ENCODE measurements around the gene HIP1R. TPM values are rescaled to one million over a fixed set of nuclear protein-coding genes. Genes with fewer than 3 reads are reported as not detected.
A peak's percentile ranks its signal among the peaks of the same experiment; 100 is the strongest.

Gene HIP1R
- total and polyA plus RNA-seq, 2 of the 4 experiments (the other 2 are of a cell fraction) = 13.8 to 18.5 TPM

DNA sequence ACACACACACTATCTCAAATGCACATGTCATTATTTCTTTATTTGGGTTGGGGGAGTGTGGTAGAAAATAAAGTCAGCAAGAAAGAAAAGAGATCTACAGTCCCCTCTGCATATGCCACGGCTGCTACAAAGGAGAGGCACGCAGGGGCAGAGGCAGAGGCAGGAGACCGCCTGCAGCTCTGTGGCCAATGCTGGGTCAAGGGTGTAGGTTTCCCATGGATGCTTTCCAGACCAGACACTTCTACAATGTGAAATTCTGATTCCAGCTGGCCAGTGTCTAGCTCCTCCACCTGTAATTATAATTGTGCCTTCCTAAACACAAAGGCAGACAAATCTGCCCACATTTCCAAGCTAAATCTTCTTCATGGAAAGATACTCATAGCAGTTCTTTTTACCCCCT, 41.5 kb downstream of the HIP1R start:
- H2AK5ac ChIP-seq (ENCODE audit: low read depth, low read length) = no peak overlapping the region
- WGBS, 2 experiments (ENCODE audit: extremely low coverage in 2 of 2, insufficient read length in 1 of 2) = no CpG with 5 or more reads among the region's 3 CpGs
- ChIA-PET POLR2A (ENCODE audit: unreplicated experiment) (no interaction called here), CTCF (no interaction called here)
- no peak overlapping the region for H4K8ac ChIP-seq (ENCODE audit: low read depth in 2 of 2, low read length in 2 of 2)
- no peak overlapping the region for H4K91ac ChIP-seq (ENCODE audit: insufficient read depth, low read depth, low read length)
- H3K27ac ChIP-seq (ENCODE audit: insufficient read depth, low read length) = no peak overlapping the region
- H3K9me1 ChIP-seq (ENCODE audit: insufficient read depth, low read length) = peaks cover 28% of the 10 kb centered on the region
- no peak overlapping the region for H3K4me3 ChIP-seq (ENCODE audit: insufficient read depth, low read depth, low read length)
- no peak overlapping the region for H2BK120ac ChIP-seq (ENCODE audit: low read depth, low read length)
- H2BK5ac ChIP-seq (ENCODE audit: low read depth, low read length, poor library complexity, severe bottlenecking) = no peak overlapping the region
- no peak overlapping the region for H2BK20ac ChIP-seq (ENCODE audit: low read depth, low read length)
- no peaks in the 10 kb centered on the region for H3K9me3 ChIP-seq (ENCODE audit: control insufficient read depth, insufficient read depth, low read length)
- DNase-seq (peak; percentile 25), ATAC-seq (ENCODE audit: low read depth) (no peak)
- no TSS peak for BruUV-seq (replicated peaks)
- H3K14ac ChIP-seq (replicated peaks; ENCODE audit: low read depth, low read length) = no peak overlapping the region
- no peak overlapping the region for H3K4ac ChIP-seq (ENCODE audit: low read depth, low read length)
- H3K4me1 ChIP-seq (ENCODE audit: control insufficient read depth, insufficient read depth, low read length) = peaks cover 32% of the 10 kb centered on the region
- H3K36me3 ChIP-seq (ENCODE audit: control insufficient read depth, insufficient read depth, low read length) = no peaks in the 10 kb centered on the region
- no peak overlapping the region for H3K56ac ChIP-seq (ENCODE audit: extremely low read depth, insufficient read depth, low read length)
- H3K23ac ChIP-seq (ENCODE audit: low read depth, low read length) = no peak overlapping the region
- intact Hi-C loops (cut with micrococcal nuclease) (no loop called here), in situ Hi-C loops (cut with MboI; ENCODE audit: low sequenced_read_pairs) (no loop called here), dilution Hi-C loops (cut with HindIII; ENCODE audit: low sequenced_read_pairs, unreplicated experiment) (no loop called here)
- H2AK9ac ChIP-seq (replicated peaks; ENCODE audit: low read depth, low read length, poor library complexity) = no peak overlapping the region
- no peak overlapping the region for H2AFZ ChIP-seq (replicated peaks; ENCODE audit: low read length, poor library complexity)
- H3K4me2 ChIP-seq (ENCODE audit: low read depth, low read length) = no peak overlapping the region
- H3K79me1 ChIP-seq (ENCODE audit: low read depth in 1 of 2, low read length in 2 of 2) = peaks cover 38 to 84% of the 10 kb centered on the region in 2 experiments
- H2BK15ac ChIP-seq (ENCODE audit: low read depth, low read length) = no peak overlapping the region
- no peak overlapping the region for H4K5ac ChIP-seq (ENCODE audit: low read depth, low read length)
- H3K27me3 ChIP-seq (ENCODE audit: control insufficient read depth, insufficient read depth, low read length) = no peaks in the 10 kb centered on the region
- no peak overlapping the region for H3K9ac ChIP-seq (ENCODE audit: low read depth, low read length)
- no peak overlapping the region for H3K18ac ChIP-seq (ENCODE audit: low read depth, low read length)
- peaks cover 62% of the 10 kb centered on the region for H4K20me1 ChIP-seq (ENCODE audit: insufficient read depth, low read length)
- TF ChIP-seq CHD1 (IDR thresholded peaks at IDR 0.05; ENCODE audit: low read depth, low read length) (no peak), MXI1 (IDR thresholded peaks at IDR 0.05; ENCODE audit: borderline replicate concordance, low read depth, low read length) (no peak), MAZ (IDR thresholded peaks at IDR 0.05; ENCODE audit: borderline replicate concordance, low read depth, low read length) (no peak), RAD21 (IDR thresholded peaks at IDR 0.05; ENCODE audit: low read length) (no peak), RFX5 (IDR thresholded peaks at IDR 0.05; ENCODE audit: low read depth, low read length) (no peak), SMC3 (IDR thresholded peaks at IDR 0.05; ENCODE audit: low read depth, low read length) (no peak), MAFK (IDR thresholded peaks at IDR 0.05; ENCODE audit: low read depth, low read length) (no peak), RCOR1 (IDR thresholded peaks at IDR 0.05; ENCODE audit: insufficient replicate concordance, low read length) (no peak), POLR2A (IDR thresholded peaks at IDR 0.05; ENCODE audit: low read depth, low read length) (no peak), NFE2L2 (IDR thresholded peaks at IDR 0.05; ENCODE audit: low read depth, low read length) (no peak), BHLHE40 (IDR thresholded peaks at IDR 0.05; ENCODE audit: low read depth, low read length) (no peak), CEBPB (IDR thresholded peaks at IDR 0.05; ENCODE audit: low read depth, low read length) (no peak), USF2 (IDR thresholded peaks at IDR 0.05; ENCODE audit: low read depth, low read length) (no peak), FOS (IDR thresholded peaks at IDR 0.05; ENCODE audit: low read depth, low read length) (no peak)
- TF ChIP-seq, protein P1, sequence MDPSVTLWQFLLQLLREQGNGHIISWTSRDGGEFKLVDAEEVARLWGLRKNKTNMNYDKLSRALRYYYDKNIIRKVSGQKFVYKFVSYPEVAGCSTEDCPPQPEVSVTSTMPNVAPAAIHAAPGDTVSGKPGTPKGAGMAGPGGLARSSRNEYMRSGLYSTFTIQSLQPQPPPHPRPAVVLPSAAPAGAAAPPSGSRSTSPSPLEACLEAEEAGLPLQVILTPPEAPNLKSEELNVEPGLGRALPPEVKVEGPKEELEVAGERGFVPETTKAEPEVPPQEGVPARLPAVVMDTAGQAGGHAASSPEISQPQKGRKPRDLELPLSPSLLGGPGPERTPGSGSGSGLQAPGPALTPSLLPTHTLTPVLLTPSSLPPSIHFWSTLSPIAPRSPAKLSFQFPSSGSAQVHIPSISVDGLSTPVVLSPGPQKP (IDR thresholded peaks at IDR 0.05; ENCODE audit: borderline replicate concordance, low read depth, low read length) = no peak
- TF ChIP-seq, protein P2, sequence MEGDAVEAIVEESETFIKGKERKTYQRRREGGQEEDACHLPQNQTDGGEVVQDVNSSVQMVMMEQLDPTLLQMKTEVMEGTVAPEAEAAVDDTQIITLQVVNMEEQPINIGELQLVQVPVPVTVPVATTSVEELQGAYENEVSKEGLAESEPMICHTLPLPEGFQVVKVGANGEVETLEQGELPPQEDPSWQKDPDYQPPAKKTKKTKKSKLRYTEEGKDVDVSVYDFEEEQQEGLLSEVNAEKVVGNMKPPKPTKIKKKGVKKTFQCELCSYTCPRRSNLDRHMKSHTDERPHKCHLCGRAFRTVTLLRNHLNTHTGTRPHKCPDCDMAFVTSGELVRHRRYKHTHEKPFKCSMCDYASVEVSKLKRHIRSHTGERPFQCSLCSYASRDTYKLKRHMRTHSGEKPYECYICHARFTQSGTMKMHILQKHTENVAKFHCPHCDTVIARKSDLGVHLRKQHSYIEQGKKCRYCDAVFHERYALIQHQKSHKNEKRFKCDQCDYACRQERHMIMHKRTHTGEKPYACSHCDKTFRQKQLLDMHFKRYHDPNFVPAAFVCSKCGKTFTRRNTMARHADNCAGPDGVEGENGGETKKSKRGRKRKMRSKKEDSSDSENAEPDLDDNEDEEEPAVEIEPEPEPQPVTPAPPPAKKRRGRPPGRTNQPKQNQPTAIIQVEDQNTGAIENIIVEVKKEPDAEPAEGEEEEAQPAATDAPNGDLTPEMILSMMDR (conservative IDR thresholded peaks at IDR 0.05; ENCODE audit: low read depth, low read length) = no peak

Data from IMR-90 (cell line).